ENCODE results near the gene LPIN1. TPM values are rescaled to one million over a fixed set of nuclear protein-coding genes. Genes with fewer than 3 reads are reported as not detected.

LPIN1 gene
- total RNA-seq, 1 donor from 2014 or later, result 198 TPM

- DNase-seq (ENCODE audit: low spot score), result no peak
These were observed 117.3 kb downstream of the LPIN1 start for GRCh38 chr2:11863513-11864328.

GRCh38 chr2:11864724-11865123 lies 118.3 kb downstream of the LPIN1 start:
- DNase-seq (ENCODE audit: low spot score), result no peak

GRCh38 chr2:11865378-11865777 lies 118.9 kb downstream of the LPIN1 start:
- DNase-seq (ENCODE audit: low spot score), result no peak

- no peak for DNase-seq (ENCODE audit: low spot score)
These were observed 119.4 kb downstream of the LPIN1 start for GRCh38 chr2:11865805-11866204.

GRCh38 chr2:11866358-11867335 lies 120.2 kb downstream of the LPIN1 start:
- DNase-seq (ENCODE audit: low spot score), result no peak

GRCh38 chr2:11867926-11868325 lies 121.5 kb downstream of the LPIN1 start:
- no peak for DNase-seq (ENCODE audit: low spot score)

- DNase-seq (ENCODE audit: low spot score), result no peak
These were observed 123.1 kb downstream of the LPIN1 start for GRCh38 chr2:11869391-11869991.

GRCh38 chr2:11870064-11870463 lies 123.6 kb downstream of the LPIN1 start:
- DNase-seq (ENCODE audit: low spot score), result no peak

- no peak for DNase-seq (ENCODE audit: low spot score)
These were observed 124.2 kb downstream of the LPIN1 start for GRCh38 chr2:11870584-11870983.

- no peak for DNase-seq (ENCODE audit: low spot score)
These were observed 125.0 kb downstream of the LPIN1 start for GRCh38 chr2:11871421-11871820.

- no peak for DNase-seq (ENCODE audit: low spot score)
These were observed 126.0 kb downstream of the LPIN1 start for GRCh38 chr2:11872247-11872947.

- no peak for DNase-seq (ENCODE audit: low spot score)
These were observed 126.5 kb downstream of the LPIN1 start for GRCh38 chr2:11872948-11873269.

GRCh38 chr2:11873356-11874154 lies 127.1 kb downstream of the LPIN1 start:
- no peak for DNase-seq (ENCODE audit: low spot score)

- no peak for DNase-seq (ENCODE audit: low spot score)
These were observed 128.4 kb downstream of the LPIN1 start for GRCh38 chr2:11874861-11875260.

- DNase-seq (ENCODE audit: low spot score), result no peak
These were observed 129.0 kb downstream of the LPIN1 start for GRCh38 chr2:11875481-11875880.

- peak; percentile 39 for DNase-seq (ENCODE audit: low spot score)
These were observed 130.0 kb downstream of the LPIN1 start for GRCh38 chr2:11876436-11876835.

GRCh38 chr2:11876889-11877288 lies 130.5 kb downstream of the LPIN1 start:
- DNase-seq (ENCODE audit: low spot score), result no peak

Measured in mesenteric fat pad (tissue), 1 donor.